ENCODE data around the gene OSR1.
"Not testable (repeated sequence)": the region's sequence is repeated elsewhere in the genome, so short reads cannot be mapped to it uniquely, and the experiment has no call there.

The OSR1 gene

GRCh38 chr2:19358242-19359020, at the start of gene OSR1:
Gene OSR1 (minus strand): TSS chr2:19358623. CDS start chr2:19353805, 4,818 bp downstream.
- in situ Hi-C loops (cut with MboI; ENCODE audit: low sequenced_read_pairs), result loop anchor here (25.0 kb wide), 2 partner anchors 504 to 846 kb away; no protein-coding TSS in a partner anchor

- in situ Hi-C loops (cut with MboI; ENCODE audit: low sequenced_read_pairs), result no loop called here
These were observed 45.4 kb upstream of the OSR1 start for GRCh38 chr2:19403785-19404184.

- in situ Hi-C loops (cut with MboI; ENCODE audit: low sequenced_read_pairs), result no loop called here
These were observed 33.8 kb upstream of the OSR1 start for GRCh38 chr2:19392191-19392590.

- in situ Hi-C loops (cut with MboI; ENCODE audit: low sequenced_read_pairs), result not testable (repeated sequence)
These were observed 31.0 kb upstream of the OSR1 start for GRCh38 chr2:19389469-19389868.

GRCh38 chr2:19380532-19380931, 22.1 kb upstream of the OSR1 start:
- in situ Hi-C loops (cut with MboI; ENCODE audit: low sequenced_read_pairs), result no loop called here

GRCh38 chr2:19378939-19379338, 20.5 kb upstream of the OSR1 start:
- in situ Hi-C loops (cut with MboI; ENCODE audit: low sequenced_read_pairs), result no loop called here

GRCh38 chr2:19377717-19378116, 19.3 kb upstream of the OSR1 start:
- in situ Hi-C loops (cut with MboI; ENCODE audit: low sequenced_read_pairs), result no loop called here

GRCh38 chr2:19373352-19373751, 14.9 kb upstream of the OSR1 start:
- in situ Hi-C loops (cut with MboI; ENCODE audit: low sequenced_read_pairs), result loop anchor here (25.0 kb wide), 2 partner anchors 489 to 861 kb away; no protein-coding TSS in a partner anchor

GRCh38 chr2:19371996-19372582, 13.7 kb upstream of the OSR1 start:
- in situ Hi-C loops (cut with MboI; ENCODE audit: low sequenced_read_pairs), result loop anchor here (25.0 kb wide), 2 partner anchors 490 to 860 kb away; no protein-coding TSS in a partner anchor

GRCh38 chr2:19369341-19369955, 11.0 kb upstream of the OSR1 start:
- in situ Hi-C loops (cut with MboI; ENCODE audit: low sequenced_read_pairs), result loop anchor here (25.0 kb wide), 2 partner anchors 493 to 857 kb away; no protein-coding TSS in a partner anchor

- in situ Hi-C loops (cut with MboI; ENCODE audit: low sequenced_read_pairs), result loop anchor here (25.0 kb wide), 2 partner anchors 494 to 856 kb away; no protein-coding TSS in a partner anchor
These were observed 10.3 kb upstream of the OSR1 start for GRCh38 chr2:19368760-19369159.

GRCh38 chr2:19367326-19367725, 8.9 kb upstream of the OSR1 start:
- in situ Hi-C loops (cut with MboI; ENCODE audit: low sequenced_read_pairs), result loop anchor here (25.0 kb wide), 2 partner anchors 495 to 855 kb away; no protein-coding TSS in a partner anchor

- in situ Hi-C loops (cut with MboI; ENCODE audit: low sequenced_read_pairs), result loop anchor here (25.0 kb wide), 2 partner anchors 497 to 853 kb away; no protein-coding TSS in a partner anchor
These were observed 6.7 kb upstream of the OSR1 start for GRCh38 chr2:19365126-19365525.

GRCh38 chr2:19364014-19364413, 5.6 kb upstream of the OSR1 start:
- in situ Hi-C loops (cut with MboI; ENCODE audit: low sequenced_read_pairs), result loop anchor here (25.0 kb wide), 2 partner anchors 498 to 852 kb away; no protein-coding TSS in a partner anchor

GRCh38 chr2:19363474-19363778, 5.0 kb upstream of the OSR1 start:
- in situ Hi-C loops (cut with MboI; ENCODE audit: low sequenced_read_pairs), result loop anchor here (25.0 kb wide), 2 partner anchors 499 to 851 kb away; no protein-coding TSS in a partner anchor

GRCh38 chr2:19362755-19363473, 4.5 kb upstream of the OSR1 start:
- in situ Hi-C loops (cut with MboI; ENCODE audit: low sequenced_read_pairs), result loop anchor here (25.0 kb wide), 2 partner anchors 499 to 851 kb away; no protein-coding TSS in a partner anchor

- in situ Hi-C loops (cut with MboI; ENCODE audit: low sequenced_read_pairs), result loop anchor here (25.0 kb wide), 2 partner anchors 500 to 850 kb away; no protein-coding TSS in a partner anchor
These were observed 3.8 kb upstream of the OSR1 start for GRCh38 chr2:19362094-19362754.

- in situ Hi-C loops (cut with MboI; ENCODE audit: low sequenced_read_pairs), result loop anchor here (25.0 kb wide), 2 partner anchors 501 to 849 kb away; no protein-coding TSS in a partner anchor
These were observed 3.0 kb upstream of the OSR1 start for GRCh38 chr2:19361325-19361990.

- in situ Hi-C loops (cut with MboI; ENCODE audit: low sequenced_read_pairs), result loop anchor here (25.0 kb wide), 2 partner anchors 501 to 849 kb away; no protein-coding TSS in a partner anchor
These were observed 2.5 kb upstream of the OSR1 start for GRCh38 chr2:19360966-19361321.

Data from HL-60/S4 treated with retinoic acid at 250 ng/mL for 4 days and 3 days (cell line).